H1 (cell line): ENCODE measurements around the gene SNX32.

ENCODE experiments used
- BRCA1 ChIP-seq: IDR thresholded peaks from 2 replicates; pipeline ENCODE4 v1.6.1; 2012; ENCODE audit warnings: low read depth, low read length, improper control_type of control experiment
- CTCF ChIP-seq, 3 experiments: IDR thresholded peaks; 1 replicate in 2 of 3; 2 replicates in 1 of 3; pipeline versions ENCODE4 v1.5.1 to v1.6.1; 2011; ENCODE audit warnings: low read length in 3 of 3, mild to moderate bottlenecking in 3 of 3, inconsistent platforms in 2 of 3, low read depth in 1 of 3, moderate library complexity in 1 of 3; ENCODE audit not compliant: insufficient read depth in 1 of 3; ENCODE audit errors: control extremely low read depth in 1 of 3
- EP300 ChIP-seq, 2 experiments: IDR thresholded peaks; 1 replicate in 1 of 2; 2 replicates in 1 of 2; pipeline ENCODE4 v1.6.1; 2011 to 2012; ENCODE audit warnings: low read depth in 2 of 2, low read length in 2 of 2, mild to moderate bottlenecking in 2 of 2, borderline replicate concordance in 1 of 2, inconsistent platforms in 1 of 2, moderate library complexity in 1 of 2
- POU5F1 ChIP-seq: IDR thresholded peaks from 2 replicates; pipeline ENCODE4 v1.6.1; 2011; ENCODE audit warnings: low read depth, mild to moderate bottlenecking, low read length, moderate library complexity
- RXRA ChIP-seq: IDR thresholded peaks from 2 replicates; pipeline ENCODE4 v1.6.1; 2011; ENCODE audit warnings: low read depth, mild to moderate bottlenecking, low read length, moderate library complexity; ENCODE audit not compliant: insufficient read depth
- USF2 ChIP-seq: IDR thresholded peaks from 2 replicates; pipeline ENCODE4 v1.6.1; 2011; ENCODE audit warnings: low read length, improper control_type of control experiment

- TF ChIP-seq POU5F1 (no peak), USF2 (no peak), RXRA (no peak), EP300 (IDR thresholded peaks at IDR 0.05; ENCODE audit: borderline replicate concordance in 1 of 2, low read depth in 2 of 2, low read length in 2 of 2) (no peak), CTCF (IDR thresholded peaks at IDR 0.05; ENCODE audit: control extremely low read depth in 1 of 3, insufficient read depth in 1 of 3, low read depth in 1 of 3, low read length in 3 of 3) (no peak), BRCA1 (no peak)
These were observed 6.6 kb upstream of the SNX32 start for GRCh38 chr11:65826984-65827735.
